IMR-90 (cell line): ENCODE results near the gene DCLK1. TPM values are rescaled to one million over a fixed set of nuclear protein-coding genes. Genes with fewer than 3 reads are reported as not detected.
A peak's percentile ranks its signal among the peaks of the same experiment; 100 is the strongest.

Experiments
- ATAC-seq: fragments of 200-7000 bp; cut with Tn5 transposase; 2 replicates; pipeline ENCODE4 v1.9.1; 2020; ENCODE audit warnings: low read depth, mild to moderate bottlenecking, moderate library complexity
- BruUV-seq: library from RNA; stranded (reverse); fragments of 400-500 nt; replicated peaks from 2 replicates; lab custom pipeline; 2021; lab: Mats Ljungman, UMichigan
- CTCF ChIA-PET: fragments of 300-600 bp; formaldehyde crosslinking; extraction: SDS; loops from one replicate; lab custom pipeline; 2021; ENCODE audit warnings: antibody characterized with exemption; lab: Yijun Ruan, JAX
- POLR2A ChIA-PET: fragments of 300-600 bp; sonication (Branson Sonifier 250); formaldehyde crosslinking; loops from one replicate; lab custom pipeline; 2022; ENCODE audit warnings: antibody characterized with exemption; ENCODE audit not compliant: unreplicated experiment; lab: Charles Lee
- DNase-seq: peaks from one replicate; pipeline ENCODE4 v3.0.0; 2013
- H2AFZ ChIP-seq: replicated peaks from 2 replicates; pipeline ENCODE3; 2013; ENCODE audit warnings: low read length, mild to moderate bottlenecking; ENCODE audit not compliant: poor library complexity
- H2AK5ac ChIP-seq: 2 replicates; pipeline ENCODE4 v1.6.1; 2013; ENCODE audit warnings: low read depth, low read length, inconsistent platforms
- H2AK9ac ChIP-seq: replicated peaks from 2 replicates; pipeline ENCODE3; 2013; ENCODE audit warnings: mild to moderate bottlenecking, low read depth, low read length, moderate library complexity; ENCODE audit not compliant: poor library complexity
- H2BK120ac ChIP-seq: 2 replicates; pipeline ENCODE4 v1.6.1; 2013; ENCODE audit warnings: low read depth, low read length, inconsistent platforms
- H2BK15ac ChIP-seq: 3 replicates; pipeline ENCODE4 v1.6.1; 2013; ENCODE audit warnings: low read depth, low read length, inconsistent platforms
- H2BK20ac ChIP-seq: 2 replicates; pipeline ENCODE4 v1.6.1; 2013; ENCODE audit warnings: low read depth, mild to moderate bottlenecking, inconsistent platforms, low read length, moderate library complexity
- H2BK5ac ChIP-seq: 2 replicates; pipeline ENCODE4 v1.6.1; 2013; ENCODE audit warnings: mild to moderate bottlenecking, low read depth, low read length, inconsistent platforms; ENCODE audit not compliant: poor library complexity, severe bottlenecking
- H3K14ac ChIP-seq: replicated peaks from 2 replicates; pipeline ENCODE4 v1.6.1; 2013; ENCODE audit warnings: low read depth, low read length, inconsistent platforms
- H3K18ac ChIP-seq: 2 replicates; pipeline ENCODE4 v1.6.1; 2013; ENCODE audit warnings: low read depth, low read length, control low read depth
- H3K23ac ChIP-seq: 2 replicates; pipeline ENCODE4 v1.6.1; 2013; ENCODE audit warnings: low read depth, low read length, inconsistent platforms
- H3K27ac ChIP-seq: 2 replicates; pipeline ENCODE4 v1.5.1; 2013; ENCODE audit warnings: mild to moderate bottlenecking, control low read depth, low read length; ENCODE audit not compliant: insufficient read depth
- H3K27me3 ChIP-seq: 2 replicates; pipeline ENCODE4 v1.6.1; 2013; ENCODE audit warnings: low read length; ENCODE audit not compliant: control insufficient read depth, insufficient read depth
- H3K36me3 ChIP-seq: 2 replicates; pipeline ENCODE4 v1.6.1; 2013; ENCODE audit warnings: low read length, mixed read lengths; ENCODE audit not compliant: control insufficient read depth, insufficient read depth
- H3K4ac ChIP-seq: 2 replicates; pipeline ENCODE4 v1.6.1; 2013; ENCODE audit warnings: low read depth, low read length, inconsistent platforms
- H3K4me1 ChIP-seq: 2 replicates; pipeline ENCODE4 v1.6.1; 2013; ENCODE audit warnings: low read length, mixed read lengths; ENCODE audit not compliant: control insufficient read depth, insufficient read depth
- H3K4me2 ChIP-seq: 2 replicates; pipeline ENCODE4 v1.6.1; 2013; ENCODE audit warnings: low read depth, mild to moderate bottlenecking, control low read depth, low read length, moderate library complexity
- H3K4me3 ChIP-seq: 2 replicates; pipeline ENCODE4 v1.5.1; 2013; ENCODE audit warnings: low read depth, mild to moderate bottlenecking, control low read depth, low read length, moderate library complexity; ENCODE audit not compliant: insufficient read depth
- H3K56ac ChIP-seq: 2 replicates; pipeline ENCODE4 v1.6.1; 2013; ENCODE audit warnings: low read length, inconsistent platforms; ENCODE audit not compliant: insufficient read depth; ENCODE audit errors: extremely low read depth
- H3K79me1 ChIP-seq, 2 experiments: 2 replicates each; pipeline ENCODE4 v1.6.1; 2013; ENCODE audit warnings: low read length in 2 of 2, inconsistent platforms in 1 of 2, low read depth in 1 of 2
- H3K9ac ChIP-seq: 2 replicates; pipeline ENCODE4 v1.6.1; 2013; ENCODE audit warnings: low read depth, low read length, control low read depth
- H3K9me1 ChIP-seq: 2 replicates; pipeline ENCODE4 v1.6.1; 2013; ENCODE audit warnings: low read length, inconsistent platforms; ENCODE audit not compliant: insufficient read depth
- H3K9me3 ChIP-seq: 2 replicates; pipeline ENCODE4 v1.6.1; 2013; ENCODE audit warnings: low read length; ENCODE audit not compliant: control insufficient read depth, insufficient read depth
- H4K20me1 ChIP-seq: 2 replicates; pipeline ENCODE4 v1.6.1; 2013; ENCODE audit warnings: low read length, inconsistent platforms; ENCODE audit not compliant: insufficient read depth
- H4K5ac ChIP-seq: 2 replicates; pipeline ENCODE4 v1.6.1; 2013; ENCODE audit warnings: mild to moderate bottlenecking, low read depth, low read length, control low read depth
- H4K8ac ChIP-seq, 2 experiments: 2 replicates each; pipeline ENCODE4 v1.6.1; 2013; ENCODE audit warnings: low read depth in 2 of 2, low read length in 2 of 2, control low read depth in 1 of 2, inconsistent platforms in 1 of 2
- H4K91ac ChIP-seq: 2 replicates; pipeline ENCODE4 v1.6.1; 2013; ENCODE audit warnings: low read depth, low read length, inconsistent platforms; ENCODE audit not compliant: insufficient read depth
- BHLHE40 ChIP-seq: fragments of 150-350 bp; IDR thresholded peaks from 2 replicates; pipeline ENCODE4 v1.6.1; 2016; ENCODE audit warnings: mild to moderate bottlenecking, low read depth, low read length
- ELK1 ChIP-seq: fragments of 150-350 bp; IDR thresholded peaks from 2 replicates; pipeline ENCODE4 v1.6.1; 2016; ENCODE audit warnings: low read depth, mild to moderate bottlenecking, low read length, moderate library complexity, borderline replicate concordance
- FOS ChIP-seq: fragments of 150-350 bp; IDR thresholded peaks from 2 replicates; pipeline ENCODE4 v1.6.1; 2016; ENCODE audit warnings: low read depth, low read length
- MXI1 ChIP-seq: IDR thresholded peaks from 2 replicates; pipeline ENCODE4 v1.6.1; 2012; ENCODE audit warnings: low read depth, mild to moderate bottlenecking, low read length, moderate library complexity, borderline replicate concordance
- POLR2A ChIP-seq: IDR thresholded peaks from 2 replicates; pipeline ENCODE4 v1.6.1; 2012; ENCODE audit warnings: mild to moderate bottlenecking, low read depth, low read length
- RAD21 ChIP-seq: IDR thresholded peaks from 2 replicates; pipeline ENCODE4 v1.6.1; 2012; ENCODE audit warnings: low read length, improper control_type of control experiment
- RCOR1 ChIP-seq: IDR thresholded peaks from 2 replicates; pipeline ENCODE4 v1.6.1; 2012; ENCODE audit warnings: mild to moderate bottlenecking, low read length, improper control_type of control experiment; ENCODE audit not compliant: insufficient replicate concordance
- RFX5 ChIP-seq: IDR thresholded peaks from 2 replicates; pipeline ENCODE4 v1.8.0; 2012; ENCODE audit warnings: low read depth, mild to moderate bottlenecking, low read length, moderate library complexity
- SMC3 ChIP-seq: fragments of 150-350 bp; IDR thresholded peaks from 2 replicates; pipeline ENCODE4 v1.6.1; 2016; ENCODE audit warnings: low read depth, mild to moderate bottlenecking, antibody characterized with exemption, low read length, moderate library complexity
- WGBS, 2 experiments: methylation state at CpG; one replicate each; pipeline versions ENCODE4 v1.1.5 to v1.1.7; 2013; ENCODE audit warnings: missing lambda C conversion rate in 2 of 2; ENCODE audit not compliant: insufficient read length in 1 of 2; ENCODE audit errors: extremely low coverage in 2 of 2; 5-methylcytosine and 5-hydroxymethylcytosine counted together
- dilution Hi-C: fragments of 300-500 bp; cut with HindIII; formaldehyde crosslinking; loops from one replicate; pipeline ENCODE4 v1.14.3; 2018; ENCODE audit warnings: low sequenced_read_pairs; ENCODE audit not compliant: unreplicated experiment
- in situ Hi-C: fragments of 300-500 bp; cut with MboI; formaldehyde crosslinking; loops from 3 replicates; pipeline ENCODE4 v1.14.3; 2019; ENCODE audit warnings: low sequenced_read_pairs, inconsistent platforms, mixed read lengths
- intact Hi-C: fragments of 100-400 bp; cut with micrococcal nuclease; formaldehyde crosslinking; loops from 2 replicates; pipeline ENCODE4 v1.10.0; 2022
- polyA plus RNA-seq, 3 experiments: library from polyadenylated mRNA; depleted of rRNA; stranded (reverse); fragments of >200 nt; gene quantifications; 2 replicates each; pipeline ENCODE4 v1.2.3, GENCODE V29; 2012; ENCODE audit warnings: low replicate concordance in 1 of 3
- total RNA-seq: library from RNA; depleted of rRNA; stranded (reverse); fragments of >200 nt; gene quantifications from 2 replicates; pipeline ENCODE4 v1.2.3, GENCODE V29; 2012

DCLK1 gene
- total and polyA plus RNA-seq, 2 of the 4 experiments (the other 2 are of a cell fraction), result under 0.01 to 0.02 TPM

GRCh38 chr13:35856721-35857364 lies 274.3 kb downstream of the DCLK1 start:
- no peak overlapping the region for H3K4ac ChIP-seq
- no peak overlapping the region for H2AK9ac ChIP-seq
- H4K91ac ChIP-seq, result no peak overlapping the region
- 0 out of 2 replicates have a peak, but pooled peaks cover 2% of the 10 kb centered on the region for H3K4me1 ChIP-seq
- H2BK5ac ChIP-seq, result no peak overlapping the region
- no peak overlapping the region for H2BK20ac ChIP-seq
- in situ Hi-C loops, result no loop called here
- H2BK15ac ChIP-seq, result no peak overlapping the region
- ChIA-PET CTCF (interaction anchor here (1.1 kb wide), 1 partner anchor 47 kb away, joined by 3 read pairs; no protein-coding TSS in a partner anchor), POLR2A (no interaction called here)
- no peaks in the 10 kb centered on the region for H3K79me1 ChIP-seq
- dilution Hi-C loops, result no loop called here
- no peaks in the 10 kb centered on the region for H3K36me3 ChIP-seq
- no peak overlapping the region for H4K5ac ChIP-seq
- H2BK120ac ChIP-seq, result no peak overlapping the region
- TF ChIP-seq SMC3 (no peak), MXI1 (no peak), FOS (no peak), RCOR1 (no peak), RFX5 (no peak), RAD21 (no peak), POLR2A (no peak), BHLHE40 (no peak), ELK1 (no peak)
- no peak overlapping the region for H3K56ac ChIP-seq
- no peak overlapping the region for H3K4me2 ChIP-seq
- no peaks in the 10 kb centered on the region; the same call in 1 of the 2 replicates for H3K27me3 ChIP-seq
- no peak overlapping the region for H3K4me3 ChIP-seq
- WGBS, 2 experiments, result no CpG with 5 or more reads among the region's 1 CpG
- no peaks in the 10 kb centered on the region for H4K20me1 ChIP-seq
- intact Hi-C loops, result no loop called here
- 0 out of 2 replicates have a peak overlapping the region, but pooled peaks have one; percentile 14 for H3K14ac ChIP-seq
- no peaks in the 10 kb centered on the region; the same call in 1 of the 2 replicates for H3K9me1 ChIP-seq
- no peak overlapping the region for H3K23ac ChIP-seq
- H3K9ac ChIP-seq, result no peak overlapping the region
- H3K18ac ChIP-seq, result no peak overlapping the region
- H2AK5ac ChIP-seq, result no peak overlapping the region
- BruUV-seq, result no TSS peak
- H3K9me3 ChIP-seq, result no peaks in the 10 kb centered on the region
- no peak overlapping the region for H3K27ac ChIP-seq
- DNase-seq (no peak), ATAC-seq (no peak)
- no peak overlapping the region for H2AFZ ChIP-seq
- H4K8ac ChIP-seq, result no peak overlapping the region
